ENCODE results near the gene SRSF12.

- TF ChIP-seq SMAD1 (IDR thresholded peaks at IDR 0.05; ENCODE audit: low read depth, low read length, partially characterized antibody) = no peak
- no peak for TF ChIP-seq ZKSCAN1 (IDR thresholded peaks at IDR 0.05; ENCODE audit: low read depth, low read length)
- no peak for TF ChIP-seq NCOR1 (IDR thresholded peaks at IDR 0.05)
- no peak for TF ChIP-seq FOXP4 (CRISPR knock-in tag; IDR thresholded peaks at IDR 0.05; ENCODE audit: borderline replicate concordance)
These were observed 59.2 kb downstream of the SRSF12 start for GRCh38 chr6:89058627-89059026.

All from K562 (cell line).